ENCODE measurements around the gene TMEM229A.

GRCh38 chr7:123994449-123994848 lies 38.4 kb downstream of the TMEM229A start:
- no peak for TF ChIP-seq CTCF (tag by site-specific recombination; IDR thresholded peaks at IDR 0.05)
- no peak for TF ChIP-seq ZEB2 (tag by site-specific recombination; IDR thresholded peaks at IDR 0.05)
- no peak for TF ChIP-seq ZNF146 (tag by site-specific recombination; IDR thresholded peaks at IDR 0.05)
- TF ChIP-seq ZBTB26 (tag by site-specific recombination; optimal IDR thresholded peaks at IDR 0.05): no peak
- TF ChIP-seq ZNF214 (tag by site-specific recombination; IDR thresholded peaks at IDR 0.05; ENCODE audit: borderline replicate concordance): no peak
- TF ChIP-seq ELK4 (IDR thresholded peaks at IDR 0.05; ENCODE audit: borderline replicate concordance, low read depth, low read length): no peak
- no peak for TF ChIP-seq TRIM28 (IDR thresholded peaks at IDR 0.05; ENCODE audit: borderline replicate concordance, low read length)
